Activated CD4-positive, CD25-positive, alpha-beta regulatory T cell (primary cell): ENCODE measurements around the gene SLC22A17.

Source experiments
- DNase-seq, 4 experiments: peaks; one replicate each; lab custom pipeline; 2025; lab: John Stamatoyannopoulos, UW

The SLC22A17 gene

GRCh38 chr14:23361763-23362162, 9.1 kb upstream of the SLC22A17 start:
- DNase-seq = no peak

- no peak for DNase-seq
These were observed 8.6 kb upstream of the SLC22A17 start for GRCh38 chr14:23361320-23361719.

- DNase-seq = no peak
These were observed 7.8 kb upstream of the SLC22A17 start for GRCh38 chr14:23360496-23360895.

GRCh38 chr14:23359722-23360447, 7.2 kb upstream of the SLC22A17 start:
- no peak for DNase-seq

DNA sequence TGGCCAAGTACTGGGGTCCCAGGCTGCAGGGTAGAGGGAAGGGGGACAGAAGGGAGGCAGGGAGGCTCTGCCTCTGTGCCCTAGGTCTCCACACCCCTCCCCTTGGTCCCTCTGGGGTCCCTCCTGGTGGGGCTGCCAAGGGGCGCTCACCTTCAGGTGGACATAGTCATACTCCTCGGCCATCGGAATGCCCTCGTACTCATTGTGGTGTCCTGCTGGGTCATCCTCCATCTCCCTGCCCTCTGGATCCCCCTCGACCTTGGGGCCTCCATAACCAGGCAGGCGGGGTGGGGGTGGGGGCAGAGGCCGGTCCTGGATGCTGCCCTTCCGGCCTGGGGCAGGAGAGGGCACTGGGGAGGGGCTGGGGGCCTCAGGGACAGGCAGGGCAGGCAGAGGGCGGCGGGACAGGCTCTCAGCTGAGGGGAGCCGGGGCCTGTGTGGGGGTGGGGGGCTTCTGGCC, 6.5 kb upstream of the SLC22A17 start:
- DNase-seq = no peak

DNA sequence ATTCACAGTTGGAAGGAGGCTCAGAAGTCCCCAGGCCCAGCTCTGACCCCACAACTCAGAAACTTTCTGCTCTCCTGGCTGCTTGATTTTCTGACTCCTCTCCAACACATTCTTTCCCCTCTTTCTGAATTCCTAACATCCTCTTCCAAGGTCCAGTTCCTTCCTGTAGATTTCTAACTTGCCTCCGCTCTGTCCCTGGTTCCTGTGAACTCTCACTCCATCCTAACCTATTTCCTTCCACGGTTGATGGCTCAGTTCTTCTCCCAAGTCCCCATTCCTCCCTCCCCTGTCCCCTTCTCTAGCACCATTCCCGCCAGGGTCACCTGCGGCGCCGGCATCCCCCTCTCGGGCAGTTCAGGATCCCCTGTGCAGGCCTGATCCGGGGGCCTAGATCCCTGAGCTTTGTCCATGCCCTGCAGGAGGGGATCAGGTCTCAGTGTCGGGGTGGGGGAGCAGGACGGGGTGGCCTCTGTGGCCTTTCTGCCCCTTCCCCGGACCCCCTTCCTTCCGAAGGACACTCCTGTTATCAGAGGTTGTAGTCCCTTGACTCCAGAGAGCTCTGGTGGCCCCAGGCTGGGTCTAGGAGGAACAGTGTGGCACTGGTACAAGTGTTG, 6.0 kb upstream of the SLC22A17 start:
- DNase-seq = no peak

GRCh38 chr14:23358042-23358441, 5.4 kb upstream of the SLC22A17 start:
- DNase-seq = no peak

DNA sequence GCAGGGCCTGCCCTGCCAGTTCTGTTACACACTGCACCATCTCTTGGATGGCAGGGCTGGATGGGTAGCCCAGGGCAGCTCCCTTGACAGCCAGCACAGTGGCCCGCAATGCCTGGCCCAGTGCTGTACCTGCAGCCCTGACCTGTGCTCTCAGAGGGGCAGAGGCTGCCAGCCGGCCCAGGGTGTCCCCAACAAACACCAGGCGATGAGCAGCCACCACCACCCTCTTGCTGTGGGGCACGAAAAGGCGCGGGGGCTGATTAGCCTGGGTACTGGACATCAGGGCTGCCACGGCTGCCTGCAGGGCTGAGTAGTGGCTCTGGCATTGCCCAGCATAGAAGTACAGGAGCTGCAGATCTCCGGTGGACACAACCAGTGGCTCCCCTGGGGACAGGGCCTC, 4.6 kb upstream of the SLC22A17 start:
- no peak for DNase-seq

- no peak for DNase-seq
These were observed 4.0 kb upstream of the SLC22A17 start for GRCh38 chr14:23356662-23357061.

- DNase-seq = no peak
These were observed 3.3 kb upstream of the SLC22A17 start for GRCh38 chr14:23355871-23356435.

- no peak for DNase-seq
These were observed 2.3 kb upstream of the SLC22A17 start for GRCh38 chr14:23354990-23355389.

GRCh38 chr14:23353433-23353780, 720 bp upstream of the SLC22A17 start:
- DNase-seq = no peak

DNA sequence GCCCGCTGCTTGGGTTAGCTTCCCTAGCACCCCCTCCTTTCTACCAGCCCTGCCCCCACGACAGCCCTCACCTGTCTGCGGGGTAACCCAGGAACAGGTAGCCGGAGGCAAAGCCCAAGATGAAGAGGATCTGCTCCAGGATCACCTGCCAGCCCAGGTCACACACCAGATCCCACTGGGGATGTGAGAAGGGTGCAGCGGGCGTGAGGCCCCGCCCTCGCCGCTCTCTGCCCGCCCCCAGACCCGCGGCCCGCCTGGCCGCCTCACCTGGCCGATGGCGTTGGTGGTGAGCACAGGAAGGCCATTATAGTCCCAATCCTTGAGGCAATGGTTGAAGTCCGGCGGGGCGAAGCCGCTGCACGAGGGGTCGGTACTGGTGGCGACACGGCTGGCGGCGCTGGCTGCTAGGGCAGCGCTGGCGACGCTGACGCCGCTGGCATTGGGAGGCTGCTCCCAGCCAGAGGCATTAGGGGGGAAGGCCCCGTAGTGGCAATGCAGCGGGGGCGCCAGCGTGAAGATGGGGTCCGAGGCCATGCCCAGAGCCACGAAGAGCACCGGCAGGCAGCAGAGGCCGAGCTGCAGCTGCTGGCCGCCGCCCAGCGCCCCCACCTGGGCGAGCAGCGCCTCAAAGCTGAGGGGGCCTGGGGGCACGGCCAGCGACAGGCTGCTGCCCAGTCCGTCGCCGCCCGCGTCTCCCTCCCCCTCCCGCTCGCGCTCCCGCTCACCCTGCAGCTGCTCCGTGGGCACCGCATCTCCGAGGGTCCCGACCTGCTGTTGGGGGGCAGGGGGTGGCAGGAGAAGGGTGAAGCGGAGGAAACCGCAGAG, 794 bp downstream of the SLC22A17 start:
- no peak for DNase-seq

GRCh38 chr14:23349156-23349845, 3.4 kb downstream of the SLC22A17 start:
- DNase-seq = no peak

DNA sequence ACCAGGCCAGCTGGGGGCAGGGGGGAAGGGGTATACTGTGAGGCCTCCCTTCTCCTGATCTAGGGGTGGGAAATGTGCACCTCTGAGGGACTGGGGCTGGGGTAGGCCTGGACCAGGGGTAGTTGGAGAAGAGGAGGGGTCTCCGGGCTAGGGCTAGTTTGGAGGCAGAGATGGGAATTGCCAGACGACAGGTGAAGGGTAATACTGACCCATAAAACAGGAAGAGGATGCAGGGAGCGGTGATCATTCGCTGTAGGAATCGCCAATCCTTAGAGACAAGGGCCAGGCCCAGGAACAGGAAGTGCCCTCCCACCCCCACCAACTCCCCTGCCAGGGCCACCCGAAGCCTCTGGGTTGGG, 4.4 kb downstream of the SLC22A17 start:
- no peak for DNase-seq

- DNase-seq = no peak
These were observed 5.0 kb downstream of the SLC22A17 start for GRCh38 chr14:23347406-23348296.

DNA sequence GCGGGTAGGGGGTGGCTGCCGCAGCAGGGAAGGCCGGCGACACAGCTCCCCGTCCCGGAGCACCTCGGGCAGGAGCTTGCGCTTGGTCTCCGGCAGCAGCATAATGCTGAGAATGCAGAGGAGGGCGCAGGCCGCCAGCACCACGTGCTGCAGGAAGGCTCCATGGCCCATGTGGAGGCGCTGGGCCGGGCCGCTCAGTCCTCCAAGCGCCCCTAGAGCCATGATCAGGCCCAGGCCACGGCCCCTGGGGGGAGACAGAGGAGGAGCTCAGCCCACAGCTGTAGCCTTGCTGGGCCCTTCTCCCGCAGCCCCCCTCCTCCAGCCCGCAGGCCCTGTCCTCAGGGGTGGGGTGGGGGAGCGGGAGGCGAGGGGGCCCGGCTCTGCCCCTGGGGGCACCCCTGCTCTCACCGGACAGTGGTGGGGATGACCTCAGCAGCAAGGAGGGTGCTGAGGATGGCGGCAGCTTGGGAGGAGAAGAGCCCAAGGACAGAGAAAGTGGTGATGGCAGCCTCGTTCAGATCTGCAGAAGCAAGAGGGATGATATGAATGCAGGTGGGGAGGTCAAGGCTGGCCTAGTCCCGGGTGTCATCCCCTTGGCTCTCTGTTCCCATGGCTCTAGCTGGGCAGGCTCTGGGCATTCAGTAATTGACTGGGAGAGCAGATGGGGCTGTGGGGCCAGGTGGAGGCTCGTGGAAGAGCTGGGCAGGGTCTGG, 5.8 kb downstream of the SLC22A17 start:
- no peak for DNase-seq

DNA sequence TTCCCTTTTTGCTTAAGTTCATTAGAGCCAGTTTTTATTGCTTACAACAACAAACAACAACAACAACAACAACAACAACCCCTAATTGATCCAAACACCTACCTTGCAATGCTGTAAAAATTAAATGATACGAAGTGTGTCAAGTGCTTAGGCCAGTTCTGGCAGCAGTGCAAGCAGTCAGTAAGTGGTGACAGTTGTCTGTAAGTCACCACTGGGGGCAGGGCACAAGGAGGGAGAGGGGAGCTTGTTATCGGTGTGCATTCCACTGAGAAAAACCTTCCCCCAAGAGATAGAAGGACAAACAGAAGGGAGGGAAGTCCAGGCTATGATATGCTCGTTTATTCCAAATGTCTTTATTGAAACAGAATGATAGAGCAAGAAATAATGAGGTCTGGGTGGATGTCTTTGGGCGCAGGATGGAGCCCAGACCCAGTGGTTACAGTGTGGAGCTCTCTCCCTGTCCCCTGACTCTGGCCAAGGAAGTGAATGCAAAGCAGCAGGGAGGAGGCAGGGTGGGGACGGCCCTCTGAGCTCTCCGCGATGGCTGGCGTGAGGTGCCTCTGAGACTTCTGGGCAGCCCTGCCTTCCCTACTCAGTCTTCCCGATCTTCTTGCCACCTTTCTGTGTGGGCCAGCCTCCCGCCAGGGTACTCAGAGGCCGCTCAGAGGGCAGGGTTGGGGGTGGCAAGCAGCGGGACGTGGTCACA, 6.5 kb downstream of the SLC22A17 start:
- DNase-seq = no peak

- no peak for DNase-seq
These were observed 8.2 kb downstream of the SLC22A17 start for GRCh38 chr14:23344481-23344880.
